Measurements from ENCODE around the gene NTPCR.

The NTPCR gene

DNA sequence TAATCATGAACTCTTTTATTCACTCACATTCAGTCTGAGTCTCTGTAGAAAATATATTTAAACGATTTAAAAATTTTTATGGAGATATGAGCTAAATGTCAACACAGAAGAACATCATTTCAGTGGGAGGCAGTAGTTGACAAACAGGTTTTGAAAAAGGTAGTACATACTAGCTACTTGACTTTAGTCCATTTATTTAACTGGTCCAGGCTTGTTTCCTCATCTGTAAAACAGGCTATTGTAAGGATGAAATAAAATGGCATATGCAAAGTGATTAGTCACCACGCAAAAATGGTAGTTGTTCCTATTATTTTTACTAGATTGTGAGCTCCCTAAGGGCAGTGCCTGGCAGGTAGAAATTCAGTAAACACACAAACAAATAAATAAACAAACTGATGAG, 75.2 kb downstream of the NTPCR start:
- no peak for TF ChIP-seq CTCF (IDR thresholded peaks at IDR 0.05; ENCODE audit: extremely low read depth, insufficient read depth, missing control alignments)
- in situ Hi-C loops (cut with MboI; ENCODE audit: low pct_unique_long_range_greater_than_20kb, low sequenced_read_pairs, unreplicated experiment), result no loop called here
- no peak for DNase-seq (ENCODE audit: low spot score)

GRCh38 chr1:233027046-233027445, 76.6 kb downstream of the NTPCR start:
- DNase-seq (ENCODE audit: low spot score), result no peak

GRCh38 chr1:233031521-233031920, 81.1 kb downstream of the NTPCR start:
- in situ Hi-C loops (cut with MboI; ENCODE audit: low pct_unique_long_range_greater_than_20kb, low sequenced_read_pairs, unreplicated experiment), result no loop called here
- no peak for TF ChIP-seq CTCF (IDR thresholded peaks at IDR 0.05; ENCODE audit: extremely low read depth, insufficient read depth, missing control alignments)
- no peak for DNase-seq (ENCODE audit: low spot score)

More at GRCh38 chr1:233027046-233027445, 76.6 kb downstream of the NTPCR start:
- in situ Hi-C loops (cut with MboI; ENCODE audit: low pct_unique_long_range_greater_than_20kb, low sequenced_read_pairs, unreplicated experiment), result no loop called here
- no peak for TF ChIP-seq CTCF (IDR thresholded peaks at IDR 0.05; ENCODE audit: extremely low read depth, insufficient read depth, missing control alignments)

GRCh38 chr1:233032916-233033315, 82.5 kb downstream of the NTPCR start:
- in situ Hi-C loops (cut with MboI; ENCODE audit: low pct_unique_long_range_greater_than_20kb, low sequenced_read_pairs, unreplicated experiment), result no loop called here
- TF ChIP-seq CTCF (IDR thresholded peaks at IDR 0.05; ENCODE audit: extremely low read depth, insufficient read depth, missing control alignments), result no peak
- DNase-seq (ENCODE audit: low spot score), result no peak

- TF ChIP-seq CTCF (IDR thresholded peaks at IDR 0.05; ENCODE audit: extremely low read depth, insufficient read depth, missing control alignments), result no peak
- in situ Hi-C loops (cut with MboI; ENCODE audit: low pct_unique_long_range_greater_than_20kb, low sequenced_read_pairs, unreplicated experiment), result no loop called here
- no peak for DNase-seq (ENCODE audit: low spot score)
Observed at GRCh38 chr1:233033361-233033760, 83.0 kb downstream of the NTPCR start.
